Osteoblast (primary cell): ENCODE data around the gene ISOC2. TPM values are rescaled to one million over a fixed set of nuclear protein-coding genes. Genes with fewer than 3 reads are reported as not detected.

Experiments
- DNase-seq: peaks from one replicate; pipeline ENCODE4 v3.0.0; 2011; ENCODE audit warnings: low spot score, mixed read lengths; ENCODE audit not compliant: insufficient read length; ENCODE audit errors: missing footprints
- H2AFZ ChIP-seq: 2 replicates; pipeline ENCODE4 v1.6.0; 2011; ENCODE audit warnings: mild to moderate bottlenecking, low read length
- H3K27ac ChIP-seq: 2 replicates; pipeline ENCODE4 v1.5.1; 2011; ENCODE audit warnings: mild to moderate bottlenecking, low read depth, low read length, moderate library complexity
- H3K27me3 ChIP-seq: 2 replicates; pipeline ENCODE4 v1.6.0; 2012; ENCODE audit warnings: mild to moderate bottlenecking, control low read depth, inconsistent platforms, low read length, moderate library complexity; ENCODE audit not compliant: insufficient read depth
- H3K36me3 ChIP-seq: 2 replicates; pipeline ENCODE4 v1.5.1; 2011; ENCODE audit warnings: mild to moderate bottlenecking, low read length, control low read depth, moderate library complexity; ENCODE audit not compliant: insufficient read depth
- H3K4me1 ChIP-seq: 2 replicates; pipeline ENCODE4 v1.5.1; 2011; ENCODE audit warnings: mild to moderate bottlenecking, low read length, control low read depth, moderate library complexity; ENCODE audit not compliant: insufficient read depth
- H3K4me2 ChIP-seq: 2 replicates; pipeline ENCODE4 v1.6.0; 2011; ENCODE audit warnings: mild to moderate bottlenecking, low read length; ENCODE audit not compliant: insufficient read depth
- H3K4me3 ChIP-seq: fragments of 200-600 bp; sonication (generic); 3 replicates; pipeline ENCODE4 v1.5.1; 2012; ENCODE audit warnings: mild to moderate bottlenecking, low read length, inconsistent platforms; ENCODE audit not compliant: insufficient read depth
- H3K79me2 ChIP-seq: 2 replicates; pipeline ENCODE4 v1.6.0; 2012; ENCODE audit warnings: mild to moderate bottlenecking, low read length, control low read depth, inconsistent platforms; ENCODE audit not compliant: insufficient read depth
- H3K9me3 ChIP-seq: 2 replicates; pipeline ENCODE4 v1.5.1; 2011; ENCODE audit warnings: low read depth, low read length, control low read depth
- H4K20me1 ChIP-seq: 2 replicates; pipeline ENCODE4 v1.6.0; 2012; ENCODE audit warnings: mild to moderate bottlenecking, low read length, control low read depth; ENCODE audit not compliant: insufficient read depth
- CTCF ChIP-seq: IDR thresholded peaks from 2 replicates; pipeline ENCODE4 v1.5.1; 2011; ENCODE audit warnings: mild to moderate bottlenecking, low read depth, low read length, moderate library complexity; ENCODE audit errors: extremely low read depth
- total RNA-seq: library from RNA; depleted of rRNA; stranded (reverse); fragments of >200 nt; gene quantifications from 2 replicates; pipeline ENCODE4 v1.2.3, GENCODE V29; 2012

ISOC2 gene
- total RNA-seq, 1 donor = 65.1 TPM

GRCh38 chr19:55483706-55484592 is 22.5 kb upstream of the ISOC2 start:
- Histone ChIP-seq H3K4me2 (peak overlapping the region; percentile 88), H2AFZ (no peak overlapping the region), H3K36me3 (peaks cover 7% of the 10 kb centered on the region), H3K27me3 (no peaks in the 10 kb centered on the region), H3K9me3 (no peaks in the 10 kb centered on the region), H3K79me2 (peaks cover 33% of the 10 kb centered on the region), H4K20me1 (no peaks in the 10 kb centered on the region), H3K27ac (peak overlapping the region; percentile 99), H3K4me1 (peaks cover 37% of the 10 kb centered on the region), H3K4me3 (peak overlapping the region; percentile 87)
- TF ChIP-seq CTCF = no peak
- peak; percentile 85 for DNase-seq

- no peaks in the 10 kb centered on the region for H3K27me3 ChIP-seq
Observed at GRCh38 chr19:55482967-55483705, 21.7 kb upstream of the ISOC2 start.

GRCh38 chr19:55482156-55482961 is 20.9 kb upstream of the ISOC2 start:
- no peak overlapping the region for H3K4me3 ChIP-seq
- no peaks in the 10 kb centered on the region for H4K20me1 ChIP-seq
- H3K36me3 ChIP-seq = peaks cover 7% of the 10 kb centered on the region
- H3K9me3 ChIP-seq = no peaks in the 10 kb centered on the region
- peak; percentile 62 for DNase-seq
- peaks cover 31% of the 10 kb centered on the region for H3K4me1 ChIP-seq
- H3K27me3 ChIP-seq = no peaks in the 10 kb centered on the region
- H3K27ac ChIP-seq = no peak overlapping the region
- no peak overlapping the region for H2AFZ ChIP-seq
- H3K79me2 ChIP-seq = peaks cover 47% of the 10 kb centered on the region
- no peak overlapping the region for H3K4me2 ChIP-seq
- no peak for TF ChIP-seq CTCF

More at GRCh38 chr19:55482967-55483705, 21.7 kb upstream of the ISOC2 start:
- no peaks in the 10 kb centered on the region for H3K9me3 ChIP-seq
- no peak overlapping the region for H3K27ac ChIP-seq
- peaks cover 7% of the 10 kb centered on the region for H3K36me3 ChIP-seq
- DNase-seq = peak; percentile 60
- TF ChIP-seq CTCF = no peak
- peaks cover 32% of the 10 kb centered on the region for H3K4me1 ChIP-seq
- peaks cover 41% of the 10 kb centered on the region for H3K79me2 ChIP-seq
- no peak overlapping the region for H3K4me2 ChIP-seq
- H3K4me3 ChIP-seq = no peak overlapping the region
- H4K20me1 ChIP-seq = no peaks in the 10 kb centered on the region
- H2AFZ ChIP-seq = no peak overlapping the region
